Endothelial cell of umbilical vein (primary cell): ENCODE results near the gene COG2.

Source experiments
- EZH2 ChIP-seq: IDR thresholded peaks from 2 replicates; pipeline ENCODE4 v1.6.1; 2012; ENCODE audit warnings: borderline replicate concordance, low read depth, mild to moderate bottlenecking, moderate library complexity, low read length, inconsistent platforms; ENCODE audit not compliant: severe bottlenecking
- GATA2 ChIP-seq: IDR thresholded peaks from 2 replicates; pipeline ENCODE4 v1.7.0; 2011; ENCODE audit warnings: low read depth, mild to moderate bottlenecking, moderate library complexity, mixed read lengths, low read length; ENCODE audit not compliant: insufficient read length, insufficient read depth
- JUN ChIP-seq: IDR thresholded peaks from 2 replicates; pipeline ENCODE4 v1.6.1; 2011; ENCODE audit warnings: borderline replicate concordance, low read depth; ENCODE audit not compliant: insufficient read length, insufficient read depth
- MAX ChIP-seq: IDR thresholded peaks from 2 replicates; pipeline ENCODE4 v1.6.1; 2011; ENCODE audit not compliant: insufficient read depth, insufficient read length
- MYC ChIP-seq: IDR thresholded peaks from one replicate; pipeline ENCODE4 v1.6.1; 2011; ENCODE audit warnings: mild to moderate bottlenecking, low read depth, low read length
- POLR2A ChIP-seq: IDR thresholded peaks from 2 replicates; pipeline ENCODE4 v1.6.1; 2012; ENCODE audit warnings: low read depth, mild to moderate bottlenecking, control low read depth, low read length
- POLR2AphosphoS5 ChIP-seq: IDR thresholded peaks from 2 replicates; pipeline ENCODE4 v1.6.1; 2012; ENCODE audit warnings: low read depth, mild to moderate bottlenecking, control low read depth, low read length, moderate library complexity; ENCODE audit not compliant: insufficient read depth
- TF ChIP-seq, protein P1 (sequence below), 2 donors: IDR thresholded peaks; 1 replicate in 1 of 2; 2 replicates in 1 of 2; pipeline ENCODE4 v1.5.1; 2011; ENCODE audit warnings: low read length in 2 of 2, mild to moderate bottlenecking in 2 of 2, moderate library complexity in 2 of 2, control low read depth in 1 of 2, inconsistent platforms in 1 of 2, low read depth in 1 of 2; ENCODE audit not compliant: insufficient read depth in 1 of 2; ENCODE audit errors: extremely low read depth in 1 of 2

DNA sequence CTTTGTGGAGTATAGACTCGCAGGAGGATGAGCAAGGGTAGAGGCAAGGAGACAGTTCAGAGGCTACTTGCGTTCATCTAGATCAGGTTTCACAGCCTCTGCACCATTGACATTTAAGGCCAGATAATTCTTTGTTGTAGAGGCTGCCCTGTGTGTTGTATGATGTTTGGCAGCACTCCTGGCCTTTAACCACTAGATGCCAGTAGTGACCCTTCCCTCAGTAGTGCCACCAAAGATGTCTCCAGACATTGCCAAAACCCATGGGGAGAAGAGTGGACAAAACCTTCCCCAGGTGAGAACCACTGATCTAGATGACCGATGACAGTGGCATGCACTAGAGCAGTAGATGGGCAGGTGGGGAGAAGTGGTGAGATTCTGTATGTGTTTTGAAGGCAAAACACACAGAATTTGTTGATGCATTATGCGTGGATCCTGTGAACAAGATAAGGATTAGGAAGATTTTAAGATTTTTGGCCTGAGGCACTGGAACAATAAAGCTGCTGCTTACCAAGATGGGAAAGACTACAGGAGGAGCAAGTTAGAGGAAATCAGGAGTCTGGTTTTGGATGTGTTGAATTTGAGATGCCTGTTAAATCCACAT, 9.9 kb upstream of the COG2 start:
- TF ChIP-seq, protein P1, sequence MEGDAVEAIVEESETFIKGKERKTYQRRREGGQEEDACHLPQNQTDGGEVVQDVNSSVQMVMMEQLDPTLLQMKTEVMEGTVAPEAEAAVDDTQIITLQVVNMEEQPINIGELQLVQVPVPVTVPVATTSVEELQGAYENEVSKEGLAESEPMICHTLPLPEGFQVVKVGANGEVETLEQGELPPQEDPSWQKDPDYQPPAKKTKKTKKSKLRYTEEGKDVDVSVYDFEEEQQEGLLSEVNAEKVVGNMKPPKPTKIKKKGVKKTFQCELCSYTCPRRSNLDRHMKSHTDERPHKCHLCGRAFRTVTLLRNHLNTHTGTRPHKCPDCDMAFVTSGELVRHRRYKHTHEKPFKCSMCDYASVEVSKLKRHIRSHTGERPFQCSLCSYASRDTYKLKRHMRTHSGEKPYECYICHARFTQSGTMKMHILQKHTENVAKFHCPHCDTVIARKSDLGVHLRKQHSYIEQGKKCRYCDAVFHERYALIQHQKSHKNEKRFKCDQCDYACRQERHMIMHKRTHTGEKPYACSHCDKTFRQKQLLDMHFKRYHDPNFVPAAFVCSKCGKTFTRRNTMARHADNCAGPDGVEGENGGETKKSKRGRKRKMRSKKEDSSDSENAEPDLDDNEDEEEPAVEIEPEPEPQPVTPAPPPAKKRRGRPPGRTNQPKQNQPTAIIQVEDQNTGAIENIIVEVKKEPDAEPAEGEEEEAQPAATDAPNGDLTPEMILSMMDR (IDR thresholded peaks at IDR 0.05; ENCODE audit: extremely low read depth in 1 of 2, insufficient read depth in 1 of 2, low read depth in 1 of 2, low read length in 2 of 2): peak; percentile 41 to 56
- TF ChIP-seq POLR2A: no peak
- TF ChIP-seq EZH2: no peak
- no peak for TF ChIP-seq POLR2AphosphoS5
- TF ChIP-seq MYC: no peak
- TF ChIP-seq MAX: no peak
- TF ChIP-seq JUN: no peak
- no peak for TF ChIP-seq GATA2
